ENCODE results near the gene CRACR2B.
A peak's percentile ranks its signal among the peaks of the same experiment; 100 is the strongest.

CRACR2B gene

GRCh38 chr11:863023-863909 is 35.5 kb downstream of the CRACR2B start:
- H3K18ac ChIP-seq (ENCODE audit: low read depth in 1 of 2, low read length in 2 of 2) = no peak overlapping the region
- no peak for DNase-seq
- H3K4me1 ChIP-seq (ENCODE audit: control insufficient read depth, insufficient read depth, low read depth, low read length) = peaks cover 68% of the 10 kb centered on the region
- H2AFZ ChIP-seq (ENCODE audit: low read depth, low read length) = no peak overlapping the region
- H2BK15ac ChIP-seq (ENCODE audit: low read depth, poor library complexity, severe bottlenecking) = no peak overlapping the region
- H3K27ac ChIP-seq (ENCODE audit: low read length, poor library complexity, severe bottlenecking) = peak overlapping the region; percentile 93
- no peak overlapping the region for H3K4ac ChIP-seq (ENCODE audit: low read depth in 1 of 2, low read length in 2 of 2)
- no peaks in the 10 kb centered on the region for H3K27me3 ChIP-seq (ENCODE audit: control insufficient read depth in 1 of 2, insufficient read depth in 1 of 2, low read length in 2 of 2)
- peak overlapping the region in 1 of 2 experiments; percentile 29 for H2BK12ac ChIP-seq (ENCODE audit: low read length in 2 of 2)
- peaks cover 43 to 62% of the 10 kb centered on the region in 2 experiments for H3K36me3 ChIP-seq (ENCODE audit: control insufficient read depth in 1 of 2, insufficient read depth in 2 of 2, low read depth in 1 of 2, low read length in 2 of 2)
- H2BK120ac ChIP-seq (ENCODE audit: low read depth, low read length) = no peak overlapping the region
- no peak overlapping the region for H3K9ac ChIP-seq (ENCODE audit: low read length)
- peak overlapping the region; percentile 55 for H3K4me2 ChIP-seq (ENCODE audit: low read length, poor library complexity, severe bottlenecking)
- H3K4me3 ChIP-seq (ENCODE audit: insufficient read depth in 1 of 2, low read depth in 1 of 2, low read length in 2 of 2) = no peak overlapping the region
- no peak overlapping the region for H4K91ac ChIP-seq (ENCODE audit: low read length)
- peak overlapping the region; percentile 98 for H2BK5ac ChIP-seq (ENCODE audit: low read depth, low read length, poor library complexity, severe bottlenecking)
- H2AK5ac ChIP-seq (ENCODE audit: low read length, severe bottlenecking) = peak overlapping the region; percentile 99
- H3K9me3 ChIP-seq (ENCODE audit: control insufficient read depth, low read length) = no peaks in the 10 kb centered on the region
- H3K14ac ChIP-seq (ENCODE audit: low read length in 2 of 2) = no peak overlapping the region
- peaks cover 20% of the 10 kb centered on the region for H3K79me1 ChIP-seq (replicated peaks; ENCODE audit: low read length, poor library complexity, severe bottlenecking)
- H4K8ac ChIP-seq (ENCODE audit: low read length) = no peak overlapping the region
- 83% methylated on average over 23 of the region's 24 CpGs for WGBS
- H3K23ac ChIP-seq (ENCODE audit: low read length in 2 of 2) = peak overlapping the region in 1 of 2 experiments; percentile 60

GRCh38 chr11:863910-864827 is 36.5 kb downstream of the CRACR2B start:
- 95% methylated on average over 29 of the region's 31 CpGs for WGBS
- Histone ChIP-seq H2BK120ac (ENCODE audit: low read depth, low read length) (no peak overlapping the region), H3K18ac (ENCODE audit: low read depth in 1 of 2, low read length in 2 of 2) (no peak overlapping the region), H2AK5ac (ENCODE audit: low read length, severe bottlenecking) (peak overlapping the region; percentile 99), H3K14ac (ENCODE audit: low read length in 2 of 2) (no peak overlapping the region), H3K27me3 (ENCODE audit: control insufficient read depth in 1 of 2, insufficient read depth in 1 of 2, low read length in 2 of 2) (no peaks in the 10 kb centered on the region), H2BK12ac (ENCODE audit: low read length in 2 of 2) (no peak overlapping the region), H3K79me1 (replicated peaks; ENCODE audit: low read length, poor library complexity, severe bottlenecking) (peaks cover 13% of the 10 kb centered on the region), H4K8ac (ENCODE audit: low read length) (no peak overlapping the region), H3K9ac (ENCODE audit: low read length) (no peak overlapping the region), H3K4ac (ENCODE audit: low read depth in 1 of 2, low read length in 2 of 2) (no peak overlapping the region), H3K4me2 (ENCODE audit: low read length, poor library complexity, severe bottlenecking) (no peak overlapping the region), H2BK15ac (ENCODE audit: low read depth, poor library complexity, severe bottlenecking) (no peak overlapping the region), H3K36me3 (ENCODE audit: control insufficient read depth in 1 of 2, insufficient read depth in 2 of 2, low read depth in 1 of 2, low read length in 2 of 2) (peaks cover 50 to 62% of the 10 kb centered on the region in 2 experiments), H2BK5ac (ENCODE audit: low read depth, low read length, poor library complexity, severe bottlenecking) (peak overlapping the region; percentile 98), H2AFZ (ENCODE audit: low read depth, low read length) (no peak overlapping the region), H3K27ac (ENCODE audit: low read length, poor library complexity, severe bottlenecking) (peak overlapping the region; percentile 93), H3K23ac (ENCODE audit: low read length in 2 of 2) (peak overlapping the region in 1 of 2 experiments; percentile 32), H3K9me3 (ENCODE audit: control insufficient read depth, low read length) (no peaks in the 10 kb centered on the region), H4K91ac (ENCODE audit: low read length) (peak overlapping the region; percentile 2), H3K4me1 (ENCODE audit: control insufficient read depth, insufficient read depth, low read depth, low read length) (peaks cover 60% of the 10 kb centered on the region), H3K4me3 (ENCODE audit: insufficient read depth in 1 of 2, low read depth in 1 of 2, low read length in 2 of 2) (no peak overlapping the region)
- DNase-seq = no peak

GRCh38 chr11:864898-865297 is 37.2 kb downstream of the CRACR2B start:
- Histone ChIP-seq H3K27ac (ENCODE audit: low read length, poor library complexity, severe bottlenecking) (no peak overlapping the region), H3K4me3 (ENCODE audit: insufficient read depth in 1 of 2, low read depth in 1 of 2, low read length in 2 of 2) (no peak overlapping the region), H3K27me3 (ENCODE audit: control insufficient read depth in 1 of 2, insufficient read depth in 1 of 2, low read length in 2 of 2) (no peaks in the 10 kb centered on the region), H3K36me3 (ENCODE audit: control insufficient read depth in 1 of 2, insufficient read depth in 2 of 2, low read depth in 1 of 2, low read length in 2 of 2) (peaks cover 50 to 69% of the 10 kb centered on the region in 2 experiments), H4K8ac (ENCODE audit: low read length) (no peak overlapping the region), H2BK5ac (ENCODE audit: low read depth, low read length, poor library complexity, severe bottlenecking) (no peak overlapping the region), H3K4ac (ENCODE audit: low read depth in 1 of 2, low read length in 2 of 2) (no peak overlapping the region), H4K91ac (ENCODE audit: low read length) (no peak overlapping the region), H2AFZ (ENCODE audit: low read depth, low read length) (no peak overlapping the region), H3K9me3 (ENCODE audit: control insufficient read depth, low read length) (no peaks in the 10 kb centered on the region), H2AK5ac (ENCODE audit: low read length, severe bottlenecking) (peak overlapping the region; percentile 30), H3K9ac (ENCODE audit: low read length) (no peak overlapping the region), H3K23ac (ENCODE audit: low read length in 2 of 2) (no peak overlapping the region), H2BK12ac (ENCODE audit: low read length in 2 of 2) (no peak overlapping the region), H3K4me1 (ENCODE audit: control insufficient read depth, insufficient read depth, low read depth, low read length) (peaks cover 55% of the 10 kb centered on the region), H3K4me2 (ENCODE audit: low read length, poor library complexity, severe bottlenecking) (no peak overlapping the region), H3K79me1 (replicated peaks; ENCODE audit: low read length, poor library complexity, severe bottlenecking) (peaks cover 10% of the 10 kb centered on the region), H3K14ac (ENCODE audit: low read length in 2 of 2) (no peak overlapping the region), H2BK120ac (ENCODE audit: low read depth, low read length) (no peak overlapping the region), H2BK15ac (ENCODE audit: low read depth, poor library complexity, severe bottlenecking) (no peak overlapping the region), H3K18ac (ENCODE audit: low read depth in 1 of 2, low read length in 2 of 2) (no peak overlapping the region)
- 88% methylated on average over 11 of the region's 11 CpGs for WGBS
- DNase-seq = no peak
